ENCODE measurements around the gene CORIN. TPM values are rescaled to one million over a fixed set of nuclear protein-coding genes. Genes with fewer than 3 reads are reported as not detected.
"Not testable (repeated sequence)": the region's sequence is repeated elsewhere in the genome, so short reads cannot be mapped to it uniquely, and the experiment has no call there.

CORIN gene
- total and polyA plus RNA-seq, 2 of the 4 experiments (the other 2 are of a cell fraction): 20.3 to 24.7 TPM

DNA sequence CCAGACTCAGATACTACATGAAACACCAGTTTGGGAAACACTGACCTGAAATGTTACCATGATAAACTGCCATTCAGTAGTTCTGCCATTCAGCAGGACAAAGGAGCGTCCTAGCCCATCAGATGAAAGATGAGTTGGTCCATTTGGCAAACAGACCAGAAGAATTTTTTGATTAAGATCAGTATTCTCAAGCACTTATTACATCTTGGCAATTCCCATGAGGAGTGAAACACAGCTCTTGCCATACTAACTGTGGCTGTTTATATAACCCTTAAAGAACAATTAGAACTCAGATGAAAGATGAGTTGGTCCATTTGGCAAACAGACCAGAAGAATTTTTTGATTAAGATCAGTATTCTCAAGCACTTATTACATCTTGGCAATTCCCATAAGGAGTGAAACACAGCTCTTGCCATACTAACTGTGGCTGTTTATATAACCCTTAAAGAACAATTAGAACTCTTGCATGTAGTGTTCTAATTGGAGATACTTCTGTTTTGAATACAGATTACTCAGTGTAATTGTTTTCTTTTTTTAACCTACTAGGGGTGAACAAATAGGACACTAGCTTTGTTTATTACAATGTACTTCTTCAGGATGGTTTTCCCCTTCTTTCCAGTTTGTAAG, 146.0 kb downstream of the CORIN start:
- H4K91ac ChIP-seq (ENCODE audit: insufficient read depth, low read depth, low read length); H3K79me1 ChIP-seq (ENCODE audit: low read depth in 1 of 2, low read length in 2 of 2); H3K4ac ChIP-seq (ENCODE audit: low read depth, low read length); H2BK120ac ChIP-seq (ENCODE audit: low read depth, low read length); H3K4me2 ChIP-seq (ENCODE audit: low read depth, low read length); H3K36me3 ChIP-seq (ENCODE audit: control insufficient read depth, insufficient read depth, low read length); H4K20me1 ChIP-seq (ENCODE audit: insufficient read depth, low read length); H4K8ac ChIP-seq (ENCODE audit: low read depth in 2 of 2, low read length in 2 of 2); H3K4me3 ChIP-seq (ENCODE audit: insufficient read depth, low read depth, low read length); H2BK15ac ChIP-seq (ENCODE audit: low read depth, low read length); H3K9ac ChIP-seq (ENCODE audit: low read depth, low read length); H3K14ac ChIP-seq (replicated peaks; ENCODE audit: low read depth, low read length); H3K9me1 ChIP-seq (ENCODE audit: insufficient read depth, low read length); H3K4me1 ChIP-seq (ENCODE audit: control insufficient read depth, insufficient read depth, low read length); H4K5ac ChIP-seq (ENCODE audit: low read depth, low read length); H2AK9ac ChIP-seq (replicated peaks; ENCODE audit: low read depth, low read length, poor library complexity); intact Hi-C loops (cut with micrococcal nuclease); BruUV-seq (replicated peaks); CTCF ChIA-PET; H3K56ac ChIP-seq (ENCODE audit: extremely low read depth, insufficient read depth, low read length); POLR2A ChIA-PET (ENCODE audit: unreplicated experiment); H2AK5ac ChIP-seq (ENCODE audit: low read depth, low read length); ATAC-seq (ENCODE audit: low read depth); H3K23ac ChIP-seq (ENCODE audit: low read depth, low read length); dilution Hi-C loops (cut with HindIII; ENCODE audit: low sequenced_read_pairs, unreplicated experiment); DNase-seq; H2AFZ ChIP-seq (replicated peaks; ENCODE audit: low read length, poor library complexity); in situ Hi-C loops (cut with MboI; ENCODE audit: low sequenced_read_pairs); H2BK20ac ChIP-seq (ENCODE audit: low read depth, low read length); H3K27ac ChIP-seq (ENCODE audit: insufficient read depth, low read length); H3K18ac ChIP-seq (ENCODE audit: low read depth, low read length); H2BK5ac ChIP-seq (ENCODE audit: low read depth, low read length, poor library complexity, severe bottlenecking); H3K9me3 ChIP-seq (ENCODE audit: control insufficient read depth, insufficient read depth, low read length); H3K27me3 ChIP-seq (ENCODE audit: control insufficient read depth, insufficient read depth, low read length): not testable (repeated sequence)
- WGBS, 2 experiments (ENCODE audit: extremely low coverage in 2 of 2, insufficient read length in 1 of 2): no CpG with 5 or more reads among the region's 1 CpG
